ENCODE results near the gene ACVRL1.

Gene ACVRL1

GRCh38 chr12:51960488-51960887, 53.2 kb downstream of the ACVRL1 start:
- no peak for TF ChIP-seq CTCF (IDR thresholded peaks at IDR 0.05; ENCODE audit: low read depth, low read length, missing control alignments)
- in situ Hi-C loops (cut with HindIII; ENCODE audit: low pct_ligation_motif_present, low sequenced_read_pairs): no loop called here
- H3K36me3 ChIP-seq (replicated peaks): no peaks in the 10 kb centered on the region
- H3K4me3 ChIP-seq (ENCODE audit: low read depth, low read length): no peak overlapping the region
- no peaks in the 10 kb centered on the region for H3K27me3 ChIP-seq (replicated peaks)
- no peak for DNase-seq
- no peak overlapping the region for H3K27ac ChIP-seq

- Histone ChIP-seq H3K27ac (no peak overlapping the region), H3K4me3 (ENCODE audit: low read depth, low read length) (no peak overlapping the region), H3K36me3 (replicated peaks) (no peaks in the 10 kb centered on the region), H3K27me3 (replicated peaks) (no peaks in the 10 kb centered on the region)
- no peak for TF ChIP-seq CTCF (IDR thresholded peaks at IDR 0.05; ENCODE audit: low read depth, low read length, missing control alignments)
- in situ Hi-C loops (cut with HindIII; ENCODE audit: low pct_ligation_motif_present, low sequenced_read_pairs): no loop called here
- DNase-seq: no peak
These were observed 53.6 kb downstream of the ACVRL1 start for GRCh38 chr12:51960890-51961289.

GRCh38 chr12:51961834-51962233, 54.5 kb downstream of the ACVRL1 start:
- in situ Hi-C loops (cut with HindIII; ENCODE audit: low pct_ligation_motif_present, low sequenced_read_pairs): no loop called here
- Histone ChIP-seq H3K4me3 (ENCODE audit: low read depth, low read length) (no peak overlapping the region), H3K36me3 (replicated peaks) (no peaks in the 10 kb centered on the region), H3K27ac (no peak overlapping the region), H3K27me3 (replicated peaks) (no peaks in the 10 kb centered on the region)
- TF ChIP-seq CTCF (IDR thresholded peaks at IDR 0.05; ENCODE audit: low read depth, low read length, missing control alignments): no peak
- no peak for DNase-seq

- no peak overlapping the region for H3K27ac ChIP-seq
- TF ChIP-seq CTCF (IDR thresholded peaks at IDR 0.05; ENCODE audit: low read depth, low read length, missing control alignments): no peak
- no peaks in the 10 kb centered on the region for H3K27me3 ChIP-seq (replicated peaks)
- in situ Hi-C loops (cut with HindIII; ENCODE audit: low pct_ligation_motif_present, low sequenced_read_pairs): no loop called here
- no peak overlapping the region for H3K4me3 ChIP-seq (ENCODE audit: low read depth, low read length)
- no peak for DNase-seq
- no peaks in the 10 kb centered on the region for H3K36me3 ChIP-seq (replicated peaks)
These were observed 55.4 kb downstream of the ACVRL1 start for GRCh38 chr12:51962737-51963136.

GRCh38 chr12:51963477-51963876, 56.2 kb downstream of the ACVRL1 start:
- Histone ChIP-seq H3K4me3 (ENCODE audit: low read depth, low read length) (no peak overlapping the region), H3K36me3 (replicated peaks) (no peaks in the 10 kb centered on the region), H3K27ac (no peak overlapping the region), H3K27me3 (replicated peaks) (no peaks in the 10 kb centered on the region)
- in situ Hi-C loops (cut with HindIII; ENCODE audit: low pct_ligation_motif_present, low sequenced_read_pairs): no loop called here
- TF ChIP-seq CTCF (IDR thresholded peaks at IDR 0.05; ENCODE audit: low read depth, low read length, missing control alignments): no peak
- no peak for DNase-seq

- Histone ChIP-seq H3K27ac (no peak overlapping the region), H3K36me3 (replicated peaks) (no peaks in the 10 kb centered on the region), H3K27me3 (replicated peaks) (no peaks in the 10 kb centered on the region), H3K4me3 (ENCODE audit: low read depth, low read length) (no peak overlapping the region)
- in situ Hi-C loops (cut with HindIII; ENCODE audit: low pct_ligation_motif_present, low sequenced_read_pairs): no loop called here
- no peak for DNase-seq
- TF ChIP-seq CTCF (IDR thresholded peaks at IDR 0.05; ENCODE audit: low read depth, low read length, missing control alignments): no peak
These were observed 62.3 kb downstream of the ACVRL1 start for GRCh38 chr12:51969643-51970042.
